Upper lobe of right lung (tissue), 1 donor: ENCODE data around the gene ATP6V0C. TPM values are rescaled to one million over a fixed set of nuclear protein-coding genes. Genes with fewer than 3 reads are reported as not detected.

Experiments used
- ATAC-seq: fragments of 200-7000 bp; cut with Tn5 transposase; one replicate; pipeline ENCODE4 v1.9.1; 2020; ENCODE audit warnings: mild to moderate bottlenecking, moderate library complexity
- DNase-seq: peaks from one replicate; pipeline ENCODE4 v3.0.0-alpha.2; 2020
- H3K27ac ChIP-seq: fragments of 200-600 bp; one replicate; pipeline ENCODE4 v1.8.0; 2022
- H3K27me3 ChIP-seq: fragments of 200-600 bp; one replicate; pipeline ENCODE4 v1.8.0; 2022; ENCODE audit warnings: mild to moderate bottlenecking
- H3K36me3 ChIP-seq: fragments of 200-600 bp; one replicate; pipeline ENCODE4 v1.8.0; 2022
- H3K4me1 ChIP-seq: fragments of 200-600 bp; one replicate; pipeline ENCODE4 v1.8.0; 2022
- H3K4me3 ChIP-seq: fragments of 200-600 bp; one replicate; pipeline ENCODE4 v1.8.0; 2022; ENCODE audit warnings: mild to moderate bottlenecking
- H3K9me3 ChIP-seq: fragments of 200-600 bp; one replicate; pipeline ENCODE4 v1.8.0; 2022
- CTCF ChIP-seq: fragments of 200-600 bp; IDR thresholded peaks from one replicate; pipeline ENCODE4 v1.8.0; 2022; ENCODE audit warnings: antibody characterized with exemption
- intact Hi-C: fragments of 100-400 bp; cut with DNase I; formaldehyde crosslinking; loops from one replicate; pipeline ENCODE4 v1.11.0; 2022
- total RNA-seq: library from RNA; stranded (reverse); fragmentation: NEBNext Ultra II Directional; extraction: Animal tissue kit (Norgen Biotek cat#: 25700); gene quantifications from one replicate; pipeline ENCODE4 v1.2.1, GENCODE V29; 2021
- donor health status: DM: no; HTN: yes; CAD: no; lungs with severe emphysema.

ATP6V0C gene
- total RNA-seq, 1 donor from 2014 or later: 298 TPM

- intact Hi-C loops: no loop called here
- H3K4me1 ChIP-seq: peaks cover 59% of the 10 kb centered on the region
- no peak for TF ChIP-seq CTCF
- peak overlapping the region; percentile 33 for H3K27ac ChIP-seq
- DNase-seq (no peak), ATAC-seq (no peak)
- peaks cover 19% of the 10 kb centered on the region for H3K36me3 ChIP-seq
- no peak overlapping the region for H3K4me3 ChIP-seq
- H3K27me3 ChIP-seq: no peaks in the 10 kb centered on the region
- H3K9me3 ChIP-seq: no peaks in the 10 kb centered on the region
Observed at GRCh38 chr16:2517954-2518605, 4.3 kb downstream of the ATP6V0C start.

GRCh38 chr16:2518823-2519710, 5.3 kb downstream of the ATP6V0C start:
- TF ChIP-seq CTCF: no peak
- peak; percentile 70 for DNase-seq
- Histone ChIP-seq H3K4me1 (peaks cover 57% of the 10 kb centered on the region), H3K4me3 (peak overlapping the region; percentile 67), H3K9me3 (no peaks in the 10 kb centered on the region), H3K27me3 (no peaks in the 10 kb centered on the region), H3K36me3 (peaks cover 29% of the 10 kb centered on the region), H3K27ac (peak overlapping the region; percentile 70)
- ATAC-seq: no peak
- intact Hi-C loops: no loop called here

- Histone ChIP-seq H3K9me3 (no peaks in the 10 kb centered on the region), H3K4me3 (peak overlapping the region; percentile 67)
- intact Hi-C loops: no loop called here
Observed at GRCh38 chr16:2519711-2520080, 5.9 kb downstream of the ATP6V0C start.

GRCh38 chr16:2520097-2520783, 6.5 kb downstream of the ATP6V0C start, which contains the start of gene AMDHD2:
Gene AMDHD2 (plus strand): TSS chr16:2520371. CDS start chr16:2520459, 88 bp downstream.
- H3K27me3 ChIP-seq: no peaks in the 10 kb centered on the region
- H3K4me1 ChIP-seq: peaks cover 53% of the 10 kb centered on the region
- no peak for TF ChIP-seq CTCF
- DNase-seq (peak; percentile 95), ATAC-seq (peak; percentile 74)
- H3K4me3 ChIP-seq: peak within 1 kb of the TSS; percentile 67
- peaks cover 40% of the 10 kb centered on the region for H3K36me3 ChIP-seq
- peak within 1 kb of the TSS; percentile 70 for H3K27ac ChIP-seq
- no peaks in the 10 kb centered on the region for H3K9me3 ChIP-seq
- intact Hi-C loops: no loop called here

More at GRCh38 chr16:2519711-2520080, 5.9 kb downstream of the ATP6V0C start:
- Histone ChIP-seq H3K27me3 (no peaks in the 10 kb centered on the region), H3K4me1 (peaks cover 57% of the 10 kb centered on the region), H3K27ac (peak overlapping the region; percentile 70), H3K36me3 (peaks cover 35% of the 10 kb centered on the region)
- ATAC-seq: no peak
- TF ChIP-seq CTCF: no peak
- DNase-seq: no peak

- Histone ChIP-seq H3K4me1 (peaks cover 46% of the 10 kb centered on the region), H3K27ac (peak overlapping the region; percentile 58), H3K36me3 (peaks cover 47% of the 10 kb centered on the region), H3K27me3 (no peaks in the 10 kb centered on the region), H3K4me3 (peak overlapping the region; percentile 67), H3K9me3 (no peaks in the 10 kb centered on the region)
- intact Hi-C loops: no loop called here
- no peak for TF ChIP-seq CTCF
- DNase-seq (peak; percentile 76), ATAC-seq (peak; percentile 36)
Observed at GRCh38 chr16:2520784-2521531, 7.2 kb downstream of the ATP6V0C start.
